Testis (tissue), 3 donors: Measurements from ENCODE around the gene SYPL1. TPM values are rescaled to one million over a fixed set of nuclear protein-coding genes. Genes with fewer than 3 reads are reported as not detected.

ENCODE experiments used
- DNase-seq: peaks from one replicate; pipeline ENCODE4 v3.0.0-alpha.2; 2019
- H3K27ac ChIP-seq, 2 donors: fragments of 200-600 bp; sonication (generic); one replicate each; pipeline ENCODE4 v1.5.1; 2019
- H3K27me3 ChIP-seq: fragments of 200-600 bp; sonication (generic); one replicate; pipeline ENCODE4 v1.5.1; 2019
- H3K36me3 ChIP-seq: fragments of 200-600 bp; sonication (generic); one replicate; pipeline ENCODE4 v1.5.1; 2017; ENCODE audit warnings: low read depth; ENCODE audit errors: missing control alignments
- H3K4me1 ChIP-seq: fragments of 200-600 bp; sonication (generic); one replicate; pipeline ENCODE4 v1.5.1; 2019
- H3K4me3 ChIP-seq, 2 donors: fragments of 200-600 bp; sonication (generic); one replicate each; pipeline ENCODE4 v1.5.1; 2017 to 2019
- H3K9me3 ChIP-seq: fragments of 200-600 bp; sonication (generic); one replicate; pipeline ENCODE4 v1.5.1; 2017
- CTCF ChIP-seq, 3 experiments: fragments of 450-650 bp in 2 of 3; fragments of 200-600 bp in 1 of 3; sonication (generic) in 1 of 3; IDR thresholded peaks; one replicate each; pipeline ENCODE4 v1.5.1; 2016 to 2019; ENCODE audit warnings: antibody characterized with exemption in 3 of 3, mild to moderate bottlenecking in 2 of 3, moderate library complexity in 1 of 3
- POLR2A ChIP-seq: fragments of 450-650 bp; IDR thresholded peaks from one replicate; pipeline ENCODE4 v1.6.1; 2017; ENCODE audit warnings: antibody characterized with exemption, mild to moderate bottlenecking, moderate library complexity
- WGBS, 2 donors: methylation state at CpG; one replicate each; pipeline ENCODE4 v1.1.5; 2018; 5-methylcytosine and 5-hydroxymethylcytosine counted together
- intact Hi-C: fragments of 100-400 bp; cut with DNase I; formaldehyde crosslinking; loops from one replicate; pipeline ENCODE4 v1.15.1; 2023; ENCODE audit warnings: low total_unique reads
- polyA plus RNA-seq: library from polyadenylated mRNA; stranded (reverse); fragments of 350-450 nt; fragmentation: Illumina TruSeq; extraction: RNeasy Lipid Tissue Mini Kit (QIAGEN cat#74804); gene quantifications from one replicate; pipeline ENCODE4 v1.2.3, GENCODE V29; 2014; ENCODE audit warnings: low read depth, low replicate concordance; ENCODE audit not compliant: insufficient read depth
- total RNA-seq, 2 donors: library from RNA; depleted of rRNA; stranded (reverse); fragments of >200 nt; gene quantifications; one replicate each; pipeline ENCODE4 v1.2.3, GENCODE V29; 2016

The SYPL1 gene
- total and polyA plus RNA-seq, 3 donors from 2014 or later = 100.0 to 209 (median 116) TPM

GRCh38 chr7:106064771-106065574, 47.1 kb downstream of the SYPL1 start:
- Histone ChIP-seq H3K4me1 (peaks cover 21% of the 10 kb centered on the region), H3K9me3 (no peaks in the 10 kb centered on the region), H3K4me3 (no peak overlapping the region), H3K36me3 (no peaks in the 10 kb centered on the region), H3K27ac (peak overlapping the region; percentile 25 to 72), H3K27me3 (no peaks in the 10 kb centered on the region)
- intact Hi-C loops = no loop called here
- DNase-seq = peak; percentile 91
- WGBS, 2 donors = 37 to 44% methylated on average over 12 to 14 of the region's 14 CpGs
- TF ChIP-seq CTCF (IDR thresholded peaks at IDR 0.05) = no peak
- no peak for TF ChIP-seq POLR2A

- peaks cover 21% of the 10 kb centered on the region for H3K4me1 ChIP-seq
- H3K36me3 ChIP-seq = no peaks in the 10 kb centered on the region
- H3K4me3 ChIP-seq = no peak overlapping the region
- DNase-seq = no peak
- no peak for TF ChIP-seq POLR2A
- no peak for TF ChIP-seq CTCF (IDR thresholded peaks at IDR 0.05)
- no peaks in the 10 kb centered on the region for H3K27me3 ChIP-seq
- 86 to 88% methylated on average over 8 of the region's 8 CpGs for WGBS, 2 donors
- intact Hi-C loops = no loop called here
- no peaks in the 10 kb centered on the region for H3K9me3 ChIP-seq
- H3K27ac ChIP-seq = peak overlapping the region; percentile 25 to 72
Observed at GRCh38 chr7:106064316-106064715, 47.8 kb downstream of the SYPL1 start.

DNA sequence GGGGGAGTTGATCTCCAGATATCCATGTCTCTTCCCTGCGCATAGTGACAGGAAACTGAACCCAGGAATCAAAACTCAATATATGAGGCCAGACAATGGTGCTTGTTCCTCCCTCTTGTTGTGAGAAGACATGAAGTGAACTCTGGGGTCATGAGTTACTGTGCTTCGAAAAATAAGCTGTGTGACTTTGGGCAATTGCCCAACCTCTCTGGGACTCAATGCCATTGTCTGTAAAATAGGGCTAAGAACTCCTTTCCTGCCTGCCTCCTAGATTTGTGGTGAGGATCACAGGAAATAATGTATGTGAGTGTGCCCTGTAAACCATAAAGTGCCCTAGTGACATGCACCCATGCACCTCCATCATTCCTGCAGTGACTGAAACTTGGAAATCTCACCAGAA, 48.4 kb downstream of the SYPL1 start:
- WGBS, 2 donors = 82 to 90% methylated on average over 2 of the region's 2 CpGs
- Histone ChIP-seq H3K4me1 (peaks cover 21% of the 10 kb centered on the region), H3K4me3 (no peak overlapping the region), H3K27me3 (no peaks in the 10 kb centered on the region), H3K36me3 (no peaks in the 10 kb centered on the region), H3K27ac (no peak overlapping the region), H3K9me3 (no peaks in the 10 kb centered on the region)
- DNase-seq = no peak
- TF ChIP-seq POLR2A (no peak), CTCF (IDR thresholded peaks at IDR 0.05) (no peak)
- intact Hi-C loops = no loop called here

GRCh38 chr7:106063024-106063423, 49.1 kb downstream of the SYPL1 start:
- Histone ChIP-seq H3K27ac (no peak overlapping the region), H3K4me3 (no peak overlapping the region), H3K4me1 (peaks cover 21% of the 10 kb centered on the region), H3K9me3 (no peaks in the 10 kb centered on the region), H3K36me3 (no peaks in the 10 kb centered on the region), H3K27me3 (no peaks in the 10 kb centered on the region)
- DNase-seq = no peak
- TF ChIP-seq POLR2A (no peak), CTCF (IDR thresholded peaks at IDR 0.05) (no peak)
- WGBS, 2 donors = 84 to 96% methylated on average over 6 of the region's 6 CpGs
- intact Hi-C loops = no loop called here

DNA sequence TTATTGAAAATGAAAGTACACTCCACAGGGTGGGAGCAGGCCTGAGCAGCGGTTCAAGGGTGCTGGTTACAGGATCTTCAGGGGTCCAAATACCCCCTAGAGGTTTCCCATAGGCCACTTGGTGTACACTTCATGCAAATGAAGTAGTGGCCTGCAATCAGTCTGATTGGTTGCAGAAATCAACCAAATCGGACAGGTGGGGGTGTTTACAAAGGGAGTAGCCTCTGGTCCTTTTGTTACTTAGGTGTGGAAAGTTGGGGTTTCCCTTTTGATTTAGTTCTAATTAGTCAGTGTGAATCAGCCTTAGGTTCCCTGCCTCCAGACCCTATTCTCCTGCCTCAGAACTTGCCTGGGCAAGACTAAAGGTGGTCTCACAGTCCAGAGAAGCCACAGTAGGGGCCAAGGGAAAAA, 49.6 kb downstream of the SYPL1 start:
- no peak overlapping the region for H3K4me3 ChIP-seq
- DNase-seq = no peak
- H3K4me1 ChIP-seq = peaks cover 21% of the 10 kb centered on the region
- no peak for TF ChIP-seq CTCF (IDR thresholded peaks at IDR 0.05)
- TF ChIP-seq POLR2A = no peak
- no peaks in the 10 kb centered on the region for H3K36me3 ChIP-seq
- no peak overlapping the region for H3K27ac ChIP-seq
- H3K9me3 ChIP-seq = no peaks in the 10 kb centered on the region
- 86 to 89% methylated on average over 2 of the region's 2 CpGs for WGBS, 2 donors
- no peaks in the 10 kb centered on the region for H3K27me3 ChIP-seq
- intact Hi-C loops = no loop called here
